ENCODE data around the gene CHURC1. TPM values are rescaled to one million over a fixed set of nuclear protein-coding genes. Genes with fewer than 3 reads are reported as not detected.

Gene CHURC1
- total and polyA plus RNA-seq, 2 of the 13 experiments (the other 11 are each of a cell fraction or from before 2014, with no cell fraction given): 41.1 to 74.4 TPM

GRCh38 chr14:64914237-64915028 is at the start of gene CHURC1 (continued):
- TF ChIP-seq DPF2 (CRISPR knock-in tag; IDR thresholded peaks at IDR 0.05; ENCODE audit: borderline replicate concordance, low read depth): no peak
- TF ChIP-seq PAF1 (CRISPR knock-in tag; IDR thresholded peaks at IDR 0.05): no peak
- no peak for TF ChIP-seq ZSCAN31 (CRISPR knock-in tag; IDR thresholded peaks at IDR 0.05; ENCODE audit: low read depth)
- no peak for TF ChIP-seq ZNF567 (CRISPR knock-in tag; IDR thresholded peaks at IDR 0.05; ENCODE audit: borderline replicate concordance)
- TF ChIP-seq MYC (CRISPR knock-in tag; IDR thresholded peaks at IDR 0.05; ENCODE audit: borderline replicate concordance): peak; percentile 75; the same call in 1 of the 2 replicates
- TF ChIP-seq ZMAT5 (CRISPR knock-in tag; IDR thresholded peaks at IDR 0.05; ENCODE audit: borderline replicate concordance, low read depth): no peak
- TF ChIP-seq SRSF4 (IDR thresholded peaks at IDR 0.05; ENCODE audit: low read depth, low read length, poor library complexity, severe bottlenecking): no peak
- TF ChIP-seq ZNF672 (CRISPR knock-in tag; IDR thresholded peaks at IDR 0.05): no peak
- peak; percentile 56; the same call in 1 of the 2 replicates for TF ChIP-seq ZNF446 (CRISPR knock-in tag; IDR thresholded peaks at IDR 0.05)
- TF ChIP-seq SCMH1 (CRISPR knock-in tag; IDR thresholded peaks at IDR 0.05; ENCODE audit: borderline replicate concordance): no peak
- TF ChIP-seq SKIL (CRISPR knock-in tag; IDR thresholded peaks at IDR 0.05; ENCODE audit: borderline replicate concordance): no peak
- no peak for TF ChIP-seq IRX3 (CRISPR knock-in tag; IDR thresholded peaks at IDR 0.05; ENCODE audit: borderline replicate concordance, low read depth)
- TF ChIP-seq ZNF83 (CRISPR knock-in tag; IDR thresholded peaks at IDR 0.05; ENCODE audit: borderline replicate concordance): no peak
- no peak for TF ChIP-seq THAP8 (CRISPR knock-in tag; IDR thresholded peaks at IDR 0.05; ENCODE audit: borderline replicate concordance)
- TF ChIP-seq SALL2 (CRISPR knock-in tag; IDR thresholded peaks at IDR 0.05): 0 out of 2 replicates have a peak, but pooled peaks have one; percentile 45
- peak; percentile 95 for TF ChIP-seq ZNF891 (CRISPR knock-in tag; IDR thresholded peaks at IDR 0.05)
- TF ChIP-seq FOXJ3 (CRISPR knock-in tag; IDR thresholded peaks at IDR 0.05; ENCODE audit: borderline replicate concordance): peak; percentile 30; the same call in 1 of the 2 replicates
- TF ChIP-seq ZNF776 (CRISPR knock-in tag; IDR thresholded peaks at IDR 0.05): peak; percentile 68; the same call in 1 of the 2 replicates
- no peak; the same call in 1 of the 2 replicates for TF ChIP-seq REPIN1 (CRISPR knock-in tag; IDR thresholded peaks at IDR 0.05; ENCODE audit: borderline replicate concordance, low read depth)
- no peak for TF ChIP-seq ATAD3A (CRISPR knock-in tag; IDR thresholded peaks at IDR 0.05)
- no peak for TF ChIP-seq PLRG1 (conservative IDR thresholded peaks at IDR 0.05)
- peak; percentile 76 for TF ChIP-seq AGO2 (optimal IDR thresholded peaks at IDR 0.05; ENCODE audit: low read depth, low read length)
- TF ChIP-seq NRL (CRISPR knock-in tag; IDR thresholded peaks at IDR 0.05; ENCODE audit: borderline replicate concordance): peak; percentile 82; the same call in 1 of the 2 replicates
- no peak for TF ChIP-seq ZNF629 (CRISPR knock-in tag; conservative IDR thresholded peaks at IDR 0.05)
- peak; percentile 62; the same call in 1 of the 2 replicates for TF ChIP-seq KLF12 (CRISPR knock-in tag; IDR thresholded peaks at IDR 0.05; ENCODE audit: borderline replicate concordance)
- no peak for TF ChIP-seq ATF5 (CRISPR knock-in tag; IDR thresholded peaks at IDR 0.05; ENCODE audit: low read depth)
- TF ChIP-seq KMT2B (CRISPR knock-in tag; IDR thresholded peaks at IDR 0.05): peak; percentile 88
